ENCODE results near the gene SMARCD3. TPM values are rescaled to one million over a fixed set of nuclear protein-coding genes. Genes with fewer than 3 reads are reported as not detected.

SMARCD3 gene
- total and polyA plus RNA-seq, 12 donors = 77.7 to 175 (median 97.6) TPM

GRCh38 chr7:151291206-151291605 lies 42.7 kb upstream of the SMARCD3 start:
- no peak for TF ChIP-seq CTCF (IDR thresholded peaks at IDR 0.05)

DNA sequence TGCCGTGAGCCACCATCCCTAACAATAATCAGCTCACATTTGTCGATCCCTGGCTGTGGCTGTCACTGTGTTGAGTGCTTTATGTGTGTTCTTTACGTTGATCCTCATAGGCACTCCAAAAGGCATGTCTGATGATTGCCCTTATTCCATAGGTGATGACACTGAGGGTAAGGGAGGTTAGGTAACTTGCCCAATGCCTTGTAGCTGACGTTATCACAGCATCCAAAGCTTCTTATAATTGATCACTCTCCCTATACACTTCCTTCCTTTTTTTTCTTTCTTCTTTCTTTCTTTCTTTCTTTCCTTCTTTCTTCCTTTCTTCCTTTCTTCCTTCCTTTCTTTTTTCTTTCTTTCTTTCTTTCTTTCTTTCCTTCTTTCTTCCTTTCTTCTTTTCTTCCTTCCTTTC lies 41.9 kb upstream of the SMARCD3 start:
- H3K4me3 ChIP-seq = no peak overlapping the region
- intact Hi-C loops (cut with DNase I) = no loop called here
- no peaks in the 10 kb centered on the region for H3K36me3 ChIP-seq
- no peak overlapping the region for H3K27ac ChIP-seq
- no peaks in the 10 kb centered on the region for H3K4me1 ChIP-seq
- ATAC-seq (no peak), DNase-seq (no peak)
- no peaks in the 10 kb centered on the region for H3K9me3 ChIP-seq
- H3K27me3 ChIP-seq = peaks cover 0 to 16% (median 4%) of the 10 kb centered on the region in 7 donors
- TF ChIP-seq CTCF (IDR thresholded peaks at IDR 0.05) = no peak
- WGBS, 2 donors = 53 to 54% methylated on average over 4 of the region's 4 CpGs

More at GRCh38 chr7:151291206-151291605, 42.7 kb upstream of the SMARCD3 start:
- WGBS, 2 donors = 70 to 78% methylated on average over 2 of the region's 2 CpGs
- Histone ChIP-seq H3K27ac (no peak overlapping the region), H3K36me3 (no peaks in the 10 kb centered on the region), H3K4me3 (no peak overlapping the region), H3K9me3 (peaks cover 0 to 8% (median 0%) of the 10 kb centered on the region in 11 donors), H3K27me3 (peaks cover 0 to 16% (median 6%) of the 10 kb centered on the region in 7 donors), H3K4me1 (no peaks in the 10 kb centered on the region)
- intact Hi-C loops (cut with DNase I) = no loop called here
- DNase-seq (no peak), ATAC-seq (no peak)

GRCh38 chr7:151289891-151290290 lies 41.4 kb upstream of the SMARCD3 start:
- Histone ChIP-seq H3K9me3 (no peaks in the 10 kb centered on the region), H3K27ac (no peak overlapping the region), H3K36me3 (no peaks in the 10 kb centered on the region), H3K4me1 (no peaks in the 10 kb centered on the region), H3K4me3 (no peak overlapping the region), H3K27me3 (peaks cover 0 to 16% (median 7%) of the 10 kb centered on the region in 7 donors)
- TF ChIP-seq CTCF (IDR thresholded peaks at IDR 0.05) = no peak
- DNase-seq (no peak), ATAC-seq (no peak)
- intact Hi-C loops (cut with DNase I) = no loop called here
- 76 to 86% methylated on average over 2 of the region's 2 CpGs for WGBS, 2 donors

DNA sequence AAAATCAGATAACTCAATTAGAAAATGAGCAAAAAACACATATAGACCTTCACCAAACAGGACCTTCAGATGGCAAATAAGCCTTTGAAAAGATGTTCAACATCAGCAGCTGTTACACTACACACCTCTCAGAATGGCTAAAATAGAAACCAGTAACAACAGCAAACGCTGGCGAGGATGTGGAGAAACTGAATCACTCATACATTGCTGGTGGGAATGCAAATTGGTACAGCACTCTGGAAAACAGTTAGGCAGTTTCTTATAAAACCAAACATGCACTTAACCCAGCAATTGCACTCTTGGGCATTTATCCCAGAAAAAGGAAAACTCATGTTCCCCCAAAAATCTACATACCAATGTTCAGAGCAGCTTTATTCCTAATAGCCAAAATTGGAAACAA lies 37.7 kb upstream of the SMARCD3 start:
- DNase-seq (no peak), ATAC-seq (no peak)
- Histone ChIP-seq H3K27ac (no peak overlapping the region), H3K27me3 (peaks cover 0 to 35% (median 24%) of the 10 kb centered on the region in 7 donors), H3K36me3 (no peaks in the 10 kb centered on the region), H3K4me1 (no peaks in the 10 kb centered on the region), H3K4me3 (no peak overlapping the region), H3K9me3 (no peaks in the 10 kb centered on the region)
- 58 to 67% methylated on average over 2 of the region's 2 CpGs for WGBS, 2 donors
- intact Hi-C loops (cut with DNase I) = no loop called here
- TF ChIP-seq CTCF (IDR thresholded peaks at IDR 0.05) = no peak

All from heart right ventricle (tissue), 16 donors.